Stomach (tissue), 4 donors: ENCODE measurements around the gene USP8.
"Not testable (repeated sequence)": the region's sequence is repeated elsewhere in the genome, so short reads cannot be mapped to it uniquely, and the experiment has no call there.

ENCODE experiments used
- EP300 ChIP-seq: sonication (generic); formaldehyde crosslinking; IDR thresholded peaks from one replicate; pipeline ENCODE4 v1.6.1; 2017; ENCODE audit warnings: antibody characterized with exemption
- TF ChIP-seq, protein P1 (sequence below), 7 experiments: fragments of 450-650 bp in 4 of 7; fragments of 200-600 bp in 3 of 7; sonication (generic) in 3 of 7; IDR thresholded peaks; one replicate each; pipeline ENCODE4 v1.5.1; 2016 to 2019; ENCODE audit warnings: antibody characterized with exemption in 7 of 7, control low read depth in 2 of 7, mild to moderate bottlenecking in 1 of 7

DNA sequence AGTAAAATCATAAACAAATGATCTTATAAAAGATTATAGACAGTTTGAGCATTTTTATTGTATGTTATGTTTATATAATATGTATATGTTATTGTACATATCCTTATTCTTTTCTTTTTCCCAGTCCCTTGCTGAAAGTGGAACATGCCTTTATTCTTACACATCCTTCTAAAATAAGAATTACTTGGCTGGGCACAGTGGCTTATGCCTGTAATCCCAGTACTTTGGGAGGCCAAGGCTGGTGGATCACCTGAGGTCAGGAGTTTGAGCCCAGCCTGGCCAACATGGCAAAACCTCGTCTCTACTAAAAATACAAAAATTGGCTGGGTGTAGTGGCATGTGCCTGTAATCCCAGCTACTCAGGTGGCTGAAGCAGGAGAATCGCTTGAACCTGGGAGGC lies 70.3 kb downstream of the USP8 start:
- TF ChIP-seq, protein P1, sequence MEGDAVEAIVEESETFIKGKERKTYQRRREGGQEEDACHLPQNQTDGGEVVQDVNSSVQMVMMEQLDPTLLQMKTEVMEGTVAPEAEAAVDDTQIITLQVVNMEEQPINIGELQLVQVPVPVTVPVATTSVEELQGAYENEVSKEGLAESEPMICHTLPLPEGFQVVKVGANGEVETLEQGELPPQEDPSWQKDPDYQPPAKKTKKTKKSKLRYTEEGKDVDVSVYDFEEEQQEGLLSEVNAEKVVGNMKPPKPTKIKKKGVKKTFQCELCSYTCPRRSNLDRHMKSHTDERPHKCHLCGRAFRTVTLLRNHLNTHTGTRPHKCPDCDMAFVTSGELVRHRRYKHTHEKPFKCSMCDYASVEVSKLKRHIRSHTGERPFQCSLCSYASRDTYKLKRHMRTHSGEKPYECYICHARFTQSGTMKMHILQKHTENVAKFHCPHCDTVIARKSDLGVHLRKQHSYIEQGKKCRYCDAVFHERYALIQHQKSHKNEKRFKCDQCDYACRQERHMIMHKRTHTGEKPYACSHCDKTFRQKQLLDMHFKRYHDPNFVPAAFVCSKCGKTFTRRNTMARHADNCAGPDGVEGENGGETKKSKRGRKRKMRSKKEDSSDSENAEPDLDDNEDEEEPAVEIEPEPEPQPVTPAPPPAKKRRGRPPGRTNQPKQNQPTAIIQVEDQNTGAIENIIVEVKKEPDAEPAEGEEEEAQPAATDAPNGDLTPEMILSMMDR (IDR thresholded peaks at IDR 0.05) = not testable (repeated sequence)
- TF ChIP-seq EP300 = not testable (repeated sequence)
